H4 (cell line): Measurements from ENCODE around the gene DAGLA. TPM values are rescaled to one million over a fixed set of nuclear protein-coding genes. Genes with fewer than 3 reads are reported as not detected.

Experiments
- DNase-seq: peaks from one replicate; pipeline ENCODE4 v3.0.0-alpha.2; 2015; ENCODE audit warnings: low spot score
- total RNA-seq: library from RNA; depleted of rRNA; stranded (reverse); fragments of >200 nt; shearing (Covaris generic); gene quantifications from 2 replicates; pipeline ENCODE4 v1.2.3, GENCODE V29; 2014

Gene DAGLA
- total RNA-seq, 1 experiment from 2014 or later = 0.83 TPM

GRCh38 chr11:61762223-61762615 lies 82.0 kb downstream of the DAGLA start:
- no peak for DNase-seq

- no peak for DNase-seq
These were observed 82.6 kb downstream of the DAGLA start for GRCh38 chr11:61762798-61763197.

- no peak for DNase-seq
These were observed 83.9 kb downstream of the DAGLA start for GRCh38 chr11:61763930-61764605.

- no peak for DNase-seq
These were observed 84.5 kb downstream of the DAGLA start for GRCh38 chr11:61764606-61765260.

- no peak for DNase-seq
These were observed 85.5 kb downstream of the DAGLA start for GRCh38 chr11:61765550-61766253.

GRCh38 chr11:61766353-61766841 lies 86.2 kb downstream of the DAGLA start:
- DNase-seq = peak; percentile 22

- no peak for DNase-seq
These were observed 88.3 kb downstream of the DAGLA start for GRCh38 chr11:61768376-61769076.

- DNase-seq = no peak
These were observed 89.2 kb downstream of the DAGLA start for GRCh38 chr11:61769169-61769920.

GRCh38 chr11:61769946-61770683 lies 89.9 kb downstream of the DAGLA start:
- no peak for DNase-seq

GRCh38 chr11:61771195-61771894 lies 91.2 kb downstream of the DAGLA start:
- DNase-seq = no peak

GRCh38 chr11:61771985-61772455 lies 91.8 kb downstream of the DAGLA start:
- no peak for DNase-seq

GRCh38 chr11:61773356-61773755 lies 93.2 kb downstream of the DAGLA start:
- DNase-seq = no peak

- no peak for DNase-seq
These were observed 93.6 kb downstream of the DAGLA start for GRCh38 chr11:61773809-61774208.

- no peak for DNase-seq
These were observed 94.2 kb downstream of the DAGLA start for GRCh38 chr11:61774411-61774810.

- no peak for DNase-seq
These were observed 94.9 kb downstream of the DAGLA start for GRCh38 chr11:61775106-61775505.

- no peak for DNase-seq
These were observed 95.7 kb downstream of the DAGLA start for GRCh38 chr11:61775606-61776554.

GRCh38 chr11:61776561-61777075 lies 96.4 kb downstream of the DAGLA start:
- peak; percentile 34 for DNase-seq
